BJ (cell line): Measurements from ENCODE around the gene PLA2G4D. TPM values are rescaled to one million over a fixed set of nuclear protein-coding genes. Genes with fewer than 3 reads are reported as not detected.

Experiments
- CTCF ChIA-PET: fragments of 350-600 bp; formaldehyde crosslinking; extraction: SDS; loops from one replicate; lab custom pipeline; 2021; ENCODE audit warnings: antibody characterized with exemption, inconsistent platforms; lab: Yijun Ruan, JAX
- POLR2A ChIA-PET: fragments of 300-600 bp; sonication (Branson Sonifier 250); formaldehyde crosslinking; extraction: SDS; loops from one replicate; lab custom pipeline; 2021; ENCODE audit warnings: antibody characterized with exemption; lab: Charles Lee
- DNase-seq: peaks from one replicate; pipeline ENCODE4 v3.0.0-alpha.2; 2011; ENCODE audit warnings: low read depth
- H3K27me3 ChIP-seq: 2 replicates; pipeline ENCODE4 v1.6.0; 2011; ENCODE audit warnings: low read length; ENCODE audit not compliant: control insufficient read depth, insufficient read depth
- H3K36me3 ChIP-seq: 2 replicates; pipeline ENCODE4 v1.5.1; 2011; ENCODE audit warnings: low read length; ENCODE audit not compliant: control insufficient read depth, insufficient read depth
- H3K4me3 ChIP-seq: 2 replicates; pipeline ENCODE4 v1.5.1; 2011; ENCODE audit warnings: low read depth, mild to moderate bottlenecking, control low read depth, low read length
- polyA plus RNA-seq: library from polyadenylated mRNA; depleted of rRNA; stranded (reverse); fragments of >200 nt; gene quantifications from 2 replicates; pipeline ENCODE4 v1.2.3, GENCODE V29; 2011
- TF ChIP-seq, protein P1 (sequence below): IDR thresholded peaks from 2 replicates; pipeline ENCODE4 v1.5.1; 2011; ENCODE audit warnings: low read depth, mild to moderate bottlenecking, control low read depth, inconsistent platforms, low read length, moderate library complexity; ENCODE audit not compliant: insufficient read depth

PLA2G4D gene
- polyA plus RNA-seq, 1 experiment: not detected

DNA sequence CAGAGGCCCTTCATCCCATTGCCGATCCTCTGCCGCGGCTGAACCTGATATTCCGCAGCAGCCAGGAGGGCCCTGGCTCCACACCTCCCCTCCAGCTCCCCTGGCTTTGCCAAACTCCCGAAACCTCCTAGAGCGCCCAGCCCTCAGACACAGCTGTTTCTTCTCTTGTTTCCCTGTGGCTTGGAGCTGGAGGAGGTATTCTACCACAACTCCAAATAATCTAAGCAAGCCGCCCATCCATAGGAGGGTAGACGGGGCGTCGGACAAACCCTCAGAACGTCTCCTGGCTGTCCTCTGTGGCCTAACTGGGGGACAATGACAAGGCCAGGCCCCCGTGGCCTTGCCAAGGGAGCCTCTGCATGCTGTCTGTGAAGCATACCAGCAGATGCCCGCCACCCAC is 10.4 kb downstream of the PLA2G4D start:
- ChIA-PET CTCF (interaction anchor here (0.8 to 5.4 kb wide), 27 partner anchors 10 to 386 kb away, joined by 3 to 63 read pairs (median 7); partner anchors contain the start of gene PLA2G4D), POLR2A (no interaction called here)
- DNase-seq: no peak
- no peak overlapping the region for H3K4me3 ChIP-seq
- no peaks in the 10 kb centered on the region for H3K36me3 ChIP-seq
- TF ChIP-seq, protein P1, sequence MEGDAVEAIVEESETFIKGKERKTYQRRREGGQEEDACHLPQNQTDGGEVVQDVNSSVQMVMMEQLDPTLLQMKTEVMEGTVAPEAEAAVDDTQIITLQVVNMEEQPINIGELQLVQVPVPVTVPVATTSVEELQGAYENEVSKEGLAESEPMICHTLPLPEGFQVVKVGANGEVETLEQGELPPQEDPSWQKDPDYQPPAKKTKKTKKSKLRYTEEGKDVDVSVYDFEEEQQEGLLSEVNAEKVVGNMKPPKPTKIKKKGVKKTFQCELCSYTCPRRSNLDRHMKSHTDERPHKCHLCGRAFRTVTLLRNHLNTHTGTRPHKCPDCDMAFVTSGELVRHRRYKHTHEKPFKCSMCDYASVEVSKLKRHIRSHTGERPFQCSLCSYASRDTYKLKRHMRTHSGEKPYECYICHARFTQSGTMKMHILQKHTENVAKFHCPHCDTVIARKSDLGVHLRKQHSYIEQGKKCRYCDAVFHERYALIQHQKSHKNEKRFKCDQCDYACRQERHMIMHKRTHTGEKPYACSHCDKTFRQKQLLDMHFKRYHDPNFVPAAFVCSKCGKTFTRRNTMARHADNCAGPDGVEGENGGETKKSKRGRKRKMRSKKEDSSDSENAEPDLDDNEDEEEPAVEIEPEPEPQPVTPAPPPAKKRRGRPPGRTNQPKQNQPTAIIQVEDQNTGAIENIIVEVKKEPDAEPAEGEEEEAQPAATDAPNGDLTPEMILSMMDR: no peak
- H3K27me3 ChIP-seq: peaks cover 39% of the 10 kb centered on the region

DNA sequence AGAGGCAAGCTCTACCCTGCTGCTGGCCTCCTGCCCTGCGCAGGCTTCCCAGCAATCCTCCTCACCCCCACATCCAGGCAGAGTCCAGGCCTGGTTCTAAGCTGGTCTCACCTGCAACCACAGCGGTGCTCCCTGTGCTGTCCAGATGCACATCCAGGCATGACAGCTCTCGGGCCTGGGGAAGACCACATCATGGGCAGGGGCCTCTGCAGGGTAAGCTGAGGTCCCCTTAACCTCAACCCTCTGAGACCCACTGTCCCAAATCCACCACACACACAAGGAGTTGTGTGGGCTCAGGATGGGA is 10.8 kb downstream of the PLA2G4D start:
- POLR2A ChIA-PET: no interaction called here
- CTCF ChIA-PET: interaction anchor here (0.7 to 5.4 kb wide), 23 partner anchors 11 to 387 kb away, joined by 3 to 63 read pairs (median 8); partner anchors contain the start of gene PLA2G4D
- H3K36me3 ChIP-seq: no peaks in the 10 kb centered on the region
- peaks cover 39% of the 10 kb centered on the region for H3K27me3 ChIP-seq
- no peak overlapping the region for H3K4me3 ChIP-seq
- no peak for DNase-seq
- TF ChIP-seq, protein P1: no peak

- TF ChIP-seq, protein P1: no peak
- no peaks in the 10 kb centered on the region for H3K36me3 ChIP-seq
- ChIA-PET POLR2A (no interaction called here), CTCF (interaction anchor here (0.7 to 5.4 kb wide), 22 partner anchors 8 to 387 kb away, joined by 3 to 63 read pairs (median 10); partner anchors contain the start of gene PLA2G4D)
- no peak overlapping the region for H3K4me3 ChIP-seq
- no peak for DNase-seq
- peaks cover 36% of the 10 kb centered on the region for H3K27me3 ChIP-seq
Measured at GRCh38 chr15:42082823-42083604, 11.3 kb downstream of the PLA2G4D start.

DNA sequence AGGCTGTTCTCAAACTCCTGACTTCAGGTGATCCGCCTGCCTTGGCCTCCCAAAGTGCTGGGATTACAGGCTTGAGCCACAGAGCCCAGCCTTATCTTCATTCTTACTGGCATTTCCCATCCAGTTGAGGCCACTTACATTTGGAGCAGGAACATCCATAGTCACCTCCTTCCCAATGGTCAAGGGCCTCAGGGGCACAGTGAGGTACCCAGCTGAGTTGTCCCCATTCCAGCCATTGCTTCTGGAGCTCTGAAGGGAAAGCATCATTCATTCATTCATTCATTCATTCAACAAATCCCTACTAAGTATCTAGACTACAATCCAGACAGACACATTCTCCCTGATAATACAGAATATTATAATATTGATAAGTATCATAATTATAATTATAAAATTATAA is 12.2 kb downstream of the PLA2G4D start:
- Histone ChIP-seq H3K4me3 (no peak overlapping the region), H3K27me3 (peaks cover 34% of the 10 kb centered on the region), H3K36me3 (no peaks in the 10 kb centered on the region)
- ChIA-PET CTCF (interaction anchor here (1.2 to 5.4 kb wide), 8 partner anchors 8 to 103 kb away, joined by 3 to 63 read pairs (median 23); partner anchors contain the start of gene PLA2G4D), POLR2A (no interaction called here)
- DNase-seq: no peak
- TF ChIP-seq, protein P1: no peak
